Fibroblast of pulmonary artery (primary cell): ENCODE data around the gene HSD11B1L.

Experiments used
- DNase-seq: peaks from one replicate; pipeline ENCODE4 v3.0.0-alpha.2; 2010; ENCODE audit warnings: low read depth
- H3K4me3 ChIP-seq: replicated peaks from 2 replicates; pipeline ENCODE4 v1.5.1; 2011; ENCODE audit warnings: low read depth, mild to moderate bottlenecking, control low read depth, low read length, moderate library complexity
- CTCF ChIP-seq: IDR thresholded peaks from 2 replicates; pipeline ENCODE4 v1.5.1; 2011; ENCODE audit warnings: mild to moderate bottlenecking, control low read depth, low read length, inconsistent platforms; ENCODE audit errors: missing control alignments

HSD11B1L gene, protein sequence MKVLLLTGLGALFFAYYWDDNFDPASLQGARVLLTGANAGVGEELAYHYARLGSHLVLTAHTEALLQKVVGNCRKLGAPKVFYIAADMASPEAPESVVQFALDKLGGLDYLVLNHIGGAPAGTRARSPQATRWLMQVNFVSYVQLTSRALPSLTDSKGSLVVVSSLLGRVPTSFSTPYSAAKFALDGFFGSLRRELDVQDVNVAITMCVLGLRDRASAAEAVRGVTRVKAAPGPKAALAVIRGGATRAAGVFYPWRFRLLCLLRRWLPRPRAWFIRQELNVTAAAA

DNA sequence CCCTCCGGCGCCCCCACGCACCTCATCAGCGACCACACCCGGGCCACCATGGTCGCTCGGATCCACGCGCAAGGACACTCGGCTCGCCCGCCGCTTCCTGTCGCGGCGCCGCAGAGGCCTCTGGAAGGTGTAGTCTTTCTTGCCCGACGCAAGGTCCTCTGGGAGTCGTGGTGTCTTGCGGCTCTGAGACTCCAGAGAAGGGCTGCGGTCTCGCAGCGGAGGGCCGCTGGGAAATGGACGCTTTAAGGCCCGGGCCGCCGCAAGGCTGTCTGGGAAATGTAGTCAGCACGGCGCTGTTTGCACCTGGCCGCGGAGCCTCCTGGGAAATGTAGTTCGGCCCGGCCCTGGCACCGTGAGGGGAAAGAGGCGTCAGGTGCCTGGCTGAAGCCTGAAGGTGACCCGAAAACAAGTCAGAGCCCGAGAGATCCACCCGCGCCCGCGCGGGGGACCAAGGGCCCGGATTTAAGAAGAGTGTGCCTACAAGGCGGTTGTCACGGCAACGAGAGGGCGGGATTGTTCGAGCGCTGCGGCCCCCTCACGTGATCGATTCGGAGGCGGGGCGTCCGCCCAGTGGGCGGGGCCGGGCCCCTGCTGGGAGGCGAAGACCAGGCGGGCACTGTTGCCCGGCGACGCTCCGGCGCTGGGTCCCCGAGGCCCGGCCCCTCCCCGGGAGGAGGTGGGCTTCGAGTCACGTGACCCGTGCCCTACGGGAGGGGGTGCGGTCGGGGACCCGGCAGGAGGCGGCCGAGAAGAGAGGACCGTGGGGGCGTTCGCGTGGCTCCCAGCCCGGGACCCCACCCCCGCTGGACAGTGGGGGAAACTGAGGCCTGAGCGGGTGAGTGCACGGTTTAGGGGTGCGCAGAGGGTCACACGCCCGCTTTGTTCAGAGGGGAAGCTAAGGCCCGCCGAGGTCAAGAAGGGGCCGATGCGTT is at the start of gene HSD11B1L, which contains the start of gene MICOS13:
Gene HSD11B1L, plus strand, starts transcription at position 591 of the 932 bp plus-strand sequence. CDS start 3,806 bp downstream, outside the sequence.
Gene MICOS13, minus strand, starts transcription at position 80 of the 932 bp plus-strand sequence. Its CDS starts 30 bp downstream, at position 50.
- no peak for TF ChIP-seq CTCF
- peak; percentile 99 for DNase-seq
- H3K4me3 ChIP-seq = peak within 1 kb of the TSS; percentile 99

- no peak for TF ChIP-seq CTCF
- H3K4me3 ChIP-seq = no peak overlapping the region
- peak; percentile 35 for DNase-seq
Measured at GRCh38 chr19:5631567-5632240, 49.1 kb upstream of the HSD11B1L start.

- no peak overlapping the region for H3K4me3 ChIP-seq
- DNase-seq = no peak
- TF ChIP-seq CTCF = no peak
Measured at GRCh38 chr19:5632241-5632612, 48.6 kb upstream of the HSD11B1L start.

DNA sequence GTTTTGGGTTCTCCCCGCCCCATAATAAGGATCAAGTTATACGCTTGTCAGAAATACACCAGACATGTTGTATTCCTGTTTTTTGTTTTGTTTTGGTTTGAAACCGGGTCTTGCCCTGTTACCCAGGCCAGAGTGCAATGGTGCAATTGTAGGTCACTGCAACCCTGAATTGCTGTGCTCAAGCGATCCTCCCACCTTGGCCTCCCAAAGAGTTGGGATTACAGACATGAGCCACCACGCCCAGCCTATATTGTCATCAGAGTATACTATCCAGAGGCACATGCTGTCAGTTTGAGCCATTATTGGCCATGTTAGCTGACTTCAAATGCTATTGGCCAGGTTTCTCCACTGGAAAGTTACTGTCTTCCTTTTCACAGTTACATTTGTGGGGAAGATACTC is 48.2 kb upstream of the HSD11B1L start:
- no peak for DNase-seq
- H3K4me3 ChIP-seq = no peak overlapping the region
- TF ChIP-seq CTCF = no peak

DNA sequence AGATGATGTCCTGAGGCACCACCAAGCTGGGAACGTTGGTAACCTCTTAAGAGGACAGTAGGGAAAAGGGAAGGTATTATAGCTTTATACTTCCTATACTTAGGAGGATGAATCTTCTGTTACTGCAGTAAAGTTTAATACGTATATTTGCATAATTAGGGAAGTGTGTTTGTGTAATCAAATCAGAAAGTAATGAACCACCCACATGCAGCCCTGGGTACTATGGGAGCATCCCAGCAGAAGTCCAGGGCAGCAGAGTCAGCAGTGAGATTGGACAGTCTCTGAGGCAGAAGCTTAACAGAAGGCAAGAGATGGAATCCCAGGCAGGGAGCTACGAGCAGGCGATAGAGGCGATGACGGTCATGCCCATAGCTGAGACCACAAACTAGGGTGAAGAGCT is 45.4 kb upstream of the HSD11B1L start:
- no peak for TF ChIP-seq CTCF
- no peak for DNase-seq
- no peak overlapping the region for H3K4me3 ChIP-seq

GRCh38 chr19:5637971-5638370 is 42.9 kb upstream of the HSD11B1L start:
- DNase-seq = no peak
- no peak for TF ChIP-seq CTCF
- H3K4me3 ChIP-seq = no peak overlapping the region
